PFSK-1 (cell line): ENCODE measurements around the gene TRAK1.

Experiments
- FOXP2 ChIP-seq: optimal IDR thresholded peaks from 2 replicates; pipeline ENCODE3; 2011; ENCODE audit warnings: borderline replicate concordance, control low read depth, inconsistent platforms; ENCODE audit not compliant: insufficient read depth; ENCODE audit errors: extremely low read length, extremely low read depth
- POLR2AphosphoS5 ChIP-seq: IDR thresholded peaks from 2 replicates; pipeline ENCODE4 v1.6.1; 2012; ENCODE audit warnings: low read depth, mild to moderate bottlenecking, control low read depth, low read length, moderate library complexity
- SIN3A ChIP-seq: IDR thresholded peaks from 2 replicates; pipeline ENCODE4 v1.6.1; 2012; ENCODE audit warnings: mild to moderate bottlenecking, low read length, moderate library complexity, borderline replicate concordance; ENCODE audit not compliant: insufficient read depth
- TAF1 ChIP-seq: IDR thresholded peaks from 2 replicates; pipeline ENCODE4 v1.6.1; 2012; ENCODE audit warnings: low read length, control low read depth, borderline replicate concordance; ENCODE audit not compliant: insufficient read depth
- TF ChIP-seq, protein P1 (sequence below), 2 experiments: IDR thresholded peaks; 2 replicates each; pipeline versions ENCODE4 v1.6.1 to v1.8.0; 2011 to 2012; ENCODE audit warnings: low read depth in 2 of 2, low read length in 2 of 2, control low read depth in 1 of 2, inconsistent platforms in 1 of 2, mild to moderate bottlenecking in 1 of 2, moderate library complexity in 1 of 2; ENCODE audit not compliant: insufficient read depth in 1 of 2

TRAK1 gene

DNA sequence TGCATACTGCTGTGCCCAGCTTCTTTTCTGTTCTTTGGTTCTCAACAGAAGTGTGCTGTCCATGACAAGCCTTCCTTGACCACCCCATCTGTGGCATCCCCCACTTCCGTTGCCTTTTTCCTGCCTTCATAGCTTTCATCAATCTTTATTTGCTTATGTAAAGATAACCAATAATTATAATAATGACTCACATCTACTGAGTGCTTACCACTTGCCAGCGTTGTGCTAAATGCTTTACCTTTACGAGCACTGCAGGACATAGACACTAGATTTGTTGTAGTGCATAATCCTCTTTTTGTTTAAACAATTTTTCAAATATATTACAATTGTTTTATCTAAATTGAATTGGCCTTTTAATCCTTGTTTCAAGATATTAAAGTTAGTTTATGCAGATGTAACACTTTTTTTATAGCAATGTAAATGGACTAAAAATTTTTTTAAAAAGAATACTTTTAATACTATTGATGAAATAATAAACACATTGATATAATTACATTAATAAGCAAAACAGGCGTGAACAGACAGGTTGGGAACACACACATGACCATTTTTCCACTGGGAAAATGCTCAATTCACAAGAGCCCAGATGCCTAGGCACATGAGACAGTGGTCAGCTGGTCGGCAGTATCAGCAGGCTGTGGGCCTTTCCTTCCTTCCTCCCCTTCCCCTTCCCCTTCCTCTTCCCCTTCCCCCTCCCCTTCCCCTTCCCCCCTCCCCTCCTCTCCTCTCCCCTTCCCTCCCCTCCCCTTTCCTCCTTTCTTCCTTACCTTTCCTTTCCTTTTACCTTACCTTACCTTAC lies 42.5 kb downstream of the TRAK1 start:
- TF ChIP-seq TAF1, result no peak
- TF ChIP-seq, protein P1, sequence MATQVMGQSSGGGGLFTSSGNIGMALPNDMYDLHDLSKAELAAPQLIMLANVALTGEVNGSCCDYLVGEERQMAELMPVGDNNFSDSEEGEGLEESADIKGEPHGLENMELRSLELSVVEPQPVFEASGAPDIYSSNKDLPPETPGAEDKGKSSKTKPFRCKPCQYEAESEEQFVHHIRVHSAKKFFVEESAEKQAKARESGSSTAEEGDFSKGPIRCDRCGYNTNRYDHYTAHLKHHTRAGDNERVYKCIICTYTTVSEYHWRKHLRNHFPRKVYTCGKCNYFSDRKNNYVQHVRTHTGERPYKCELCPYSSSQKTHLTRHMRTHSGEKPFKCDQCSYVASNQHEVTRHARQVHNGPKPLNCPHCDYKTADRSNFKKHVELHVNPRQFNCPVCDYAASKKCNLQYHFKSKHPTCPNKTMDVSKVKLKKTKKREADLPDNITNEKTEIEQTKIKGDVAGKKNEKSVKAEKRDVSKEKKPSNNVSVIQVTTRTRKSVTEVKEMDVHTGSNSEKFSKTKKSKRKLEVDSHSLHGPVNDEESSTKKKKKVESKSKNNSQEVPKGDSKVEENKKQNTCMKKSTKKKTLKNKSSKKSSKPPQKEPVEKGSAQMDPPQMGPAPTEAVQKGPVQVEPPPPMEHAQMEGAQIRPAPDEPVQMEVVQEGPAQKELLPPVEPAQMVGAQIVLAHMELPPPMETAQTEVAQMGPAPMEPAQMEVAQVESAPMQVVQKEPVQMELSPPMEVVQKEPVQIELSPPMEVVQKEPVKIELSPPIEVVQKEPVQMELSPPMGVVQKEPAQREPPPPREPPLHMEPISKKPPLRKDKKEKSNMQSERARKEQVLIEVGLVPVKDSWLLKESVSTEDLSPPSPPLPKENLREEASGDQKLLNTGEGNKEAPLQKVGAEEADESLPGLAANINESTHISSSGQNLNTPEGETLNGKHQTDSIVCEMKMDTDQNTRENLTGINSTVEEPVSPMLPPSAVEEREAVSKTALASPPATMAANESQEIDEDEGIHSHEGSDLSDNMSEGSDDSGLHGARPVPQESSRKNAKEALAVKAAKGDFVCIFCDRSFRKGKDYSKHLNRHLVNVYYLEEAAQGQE (IDR thresholded peaks at IDR 0.05; ENCODE audit: insufficient read depth in 1 of 2, low read depth in 2 of 2, low read length in 2 of 2), result no peak
- TF ChIP-seq POLR2AphosphoS5, result no peak
- no peak for TF ChIP-seq SIN3A
- TF ChIP-seq FOXP2, result no peak

DNA sequence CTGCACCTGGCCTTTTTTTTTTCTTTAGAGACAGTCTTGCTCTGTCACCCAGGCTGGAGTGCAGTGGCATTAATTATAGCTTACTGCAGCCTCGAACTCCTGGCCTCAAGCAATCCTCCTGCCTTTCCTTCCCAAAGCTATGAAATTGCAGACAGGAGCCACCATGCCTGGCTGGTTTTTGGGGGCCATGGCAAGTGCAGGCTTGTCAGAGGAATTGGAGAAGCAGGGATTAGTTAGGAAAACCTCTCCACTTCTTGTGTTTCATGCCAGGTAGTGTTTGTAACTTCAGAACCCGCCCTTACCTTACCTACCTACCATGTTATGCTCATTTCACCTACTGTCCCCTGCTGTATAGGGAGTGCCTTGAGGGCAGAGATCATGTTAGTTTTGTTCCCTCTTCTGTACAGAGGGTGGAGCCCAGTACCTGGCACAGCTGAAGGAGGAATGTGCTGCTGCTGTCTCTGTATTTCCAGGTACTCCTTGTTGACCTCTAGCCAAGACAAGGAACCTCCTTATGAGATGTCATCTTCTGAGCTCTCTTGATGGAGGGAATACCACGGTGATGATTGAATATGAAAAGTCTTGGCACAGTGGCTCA lies 43.8 kb downstream of the TRAK1 start:
- TF ChIP-seq POLR2AphosphoS5 (no peak), TAF1 (no peak), SIN3A (no peak), FOXP2 (no peak)
- TF ChIP-seq, protein P1 (IDR thresholded peaks at IDR 0.05; ENCODE audit: insufficient read depth in 1 of 2, low read depth in 2 of 2, low read length in 2 of 2), result no peak

DNA sequence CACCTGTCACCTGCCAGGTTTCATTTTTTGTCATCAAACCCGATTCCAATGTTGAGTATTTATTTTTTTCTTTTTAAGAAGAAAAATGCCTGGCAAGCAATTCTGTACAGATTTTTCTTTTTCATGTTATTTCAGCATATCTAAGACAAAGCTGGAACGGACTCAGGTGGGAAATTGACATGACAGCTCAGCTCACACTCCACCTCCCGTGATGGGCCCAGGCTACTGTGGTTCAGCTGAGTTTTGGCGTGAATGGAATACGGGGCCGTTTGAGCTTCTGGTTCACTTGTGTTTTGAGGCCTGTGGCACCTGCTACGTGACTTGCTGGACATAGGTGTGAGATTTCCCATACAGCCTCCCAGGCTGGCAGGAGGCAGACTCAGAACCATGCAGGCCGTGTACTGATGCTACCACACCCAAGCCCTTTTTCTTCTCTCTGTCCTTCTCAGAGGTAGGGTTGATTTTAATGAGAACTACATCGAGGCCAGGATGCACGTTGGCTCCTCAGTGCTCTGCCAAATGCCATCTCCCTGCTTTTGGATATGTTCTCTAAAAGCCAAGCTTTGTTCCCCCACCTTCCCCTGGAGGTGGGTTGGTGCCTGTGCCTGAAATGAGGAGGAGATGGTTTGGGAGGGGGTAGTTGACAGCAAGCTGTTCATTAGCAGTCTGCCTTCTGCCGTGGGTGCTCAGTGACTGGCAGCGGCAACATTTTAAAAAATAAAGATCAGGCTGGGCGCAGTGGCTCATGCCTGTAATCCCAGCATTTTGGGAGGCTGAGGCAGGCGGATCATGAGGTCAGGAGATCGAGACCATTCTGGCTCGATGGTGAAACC lies 48.7 kb downstream of the TRAK1 start:
- TF ChIP-seq POLR2AphosphoS5 (no peak), FOXP2 (no peak), TAF1 (no peak), SIN3A (no peak)
- TF ChIP-seq, protein P1 (IDR thresholded peaks at IDR 0.05; ENCODE audit: insufficient read depth in 1 of 2, low read depth in 2 of 2, low read length in 2 of 2), result no peak

DNA sequence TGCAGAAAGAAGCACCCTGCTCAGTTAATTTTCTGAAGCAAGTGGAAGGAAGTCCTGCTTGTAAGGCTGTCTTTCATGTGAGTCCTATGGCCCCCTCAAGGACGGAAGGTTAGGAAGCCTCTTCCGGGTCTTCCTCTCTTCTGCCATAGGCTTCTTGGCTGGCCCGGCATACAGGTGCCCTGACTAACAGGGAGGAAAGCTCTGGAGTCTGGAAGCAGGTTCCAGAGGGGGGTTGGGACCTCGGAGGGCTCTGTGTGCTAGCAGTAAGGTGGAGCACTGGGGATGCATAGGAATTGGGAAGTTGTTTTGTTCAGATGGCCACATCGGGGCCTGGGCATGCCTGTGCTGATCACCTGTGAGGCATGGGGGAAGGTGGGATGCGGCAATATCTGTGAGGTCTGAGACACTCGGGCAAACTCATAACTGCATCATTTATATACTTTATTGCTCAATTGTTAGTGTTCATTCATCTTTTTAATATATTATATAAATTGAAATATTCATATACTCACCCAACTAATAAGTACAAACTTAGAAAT lies 49.6 kb downstream of the TRAK1 start:
- TF ChIP-seq POLR2AphosphoS5 (no peak), TAF1 (no peak), FOXP2 (no peak), SIN3A (no peak)
- TF ChIP-seq, protein P1 (IDR thresholded peaks at IDR 0.05; ENCODE audit: insufficient read depth in 1 of 2, low read depth in 2 of 2, low read length in 2 of 2), result no peak
